Neutrophil (primary cell): Measurements from ENCODE around the gene ATP2A3.

Experiments used
- H3K27ac ChIP-seq: fragments of 200-600 bp; sonication (generic); 2 replicates; pipeline ENCODE4 v1.5.1; 2016; ENCODE audit warnings: mild to moderate bottlenecking, moderate library complexity
- H3K27me3 ChIP-seq: fragments of 200-600 bp; sonication (generic); 2 replicates; pipeline ENCODE4 v1.6.0; 2016; ENCODE audit warnings: mild to moderate bottlenecking
- H3K36me3 ChIP-seq: fragments of 200-600 bp; sonication (generic); 2 replicates; pipeline ENCODE4 v1.5.1; 2017
- H3K4me1 ChIP-seq, 2 experiments: fragments of 200-600 bp in 1 of 2; sonication (generic) in 1 of 2; 1 replicate in 1 of 2; 2 replicates in 1 of 2; pipeline versions ENCODE4 v1.5.1 to v1.6.1; 2013 to 2016; ENCODE audit warnings: low read depth in 1 of 2, low read length in 1 of 2, mild to moderate bottlenecking in 1 of 2, moderate library complexity in 1 of 2; ENCODE audit not compliant: control insufficient read depth in 1 of 2, insufficient read depth in 1 of 2
- H3K4me3 ChIP-seq, 2 experiments: fragments of 200-600 bp in 1 of 2; sonication (generic) in 1 of 2; 1 replicate in 1 of 2; 2 replicates in 1 of 2; pipeline ENCODE4 v1.5.1; 2013 to 2016; ENCODE audit warnings: low read depth in 1 of 2, low read length in 1 of 2, mild to moderate bottlenecking in 1 of 2, moderate library complexity in 1 of 2
- H3K9me3 ChIP-seq: fragments of 200-600 bp; sonication (generic); 2 replicates; pipeline ENCODE4 v1.5.1; 2016
- TF ChIP-seq, protein P1 (sequence below): fragments of 200-600 bp; sonication (generic); IDR thresholded peaks from 2 replicates; pipeline ENCODE4 v1.5.1; 2016; ENCODE audit warnings: antibody characterized with exemption

Gene ATP2A3

DNA sequence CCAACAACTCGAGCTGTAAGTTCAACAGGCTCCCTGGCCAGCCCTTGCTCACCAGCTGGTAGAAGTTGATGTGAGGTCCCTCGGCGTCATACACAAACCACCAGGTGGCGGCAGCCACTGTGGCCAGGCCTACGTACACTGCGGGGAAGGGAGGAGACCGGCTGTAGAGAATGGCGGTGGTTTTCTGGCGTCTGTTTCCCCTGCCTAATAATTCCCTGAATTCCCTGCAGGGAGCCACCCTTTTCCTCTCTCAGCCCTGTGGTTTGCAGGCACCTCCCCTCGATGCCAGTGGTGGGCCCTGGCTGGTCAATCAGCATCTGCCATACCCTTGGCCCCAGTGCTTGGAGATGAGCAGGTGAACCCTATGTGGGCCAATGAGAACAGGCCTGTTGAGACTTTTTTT is 29.1 kb downstream of the ATP2A3 start:
- Histone ChIP-seq H3K9me3 (no peaks in the 10 kb centered on the region), H3K27ac (peak overlapping the region; percentile 38), H3K4me3 (no peak overlapping the region), H3K4me1 (no peaks in the 10 kb centered on the region), H3K36me3 (peaks cover 98% of the 10 kb centered on the region), H3K27me3 (no peaks in the 10 kb centered on the region)
- TF ChIP-seq, protein P1, sequence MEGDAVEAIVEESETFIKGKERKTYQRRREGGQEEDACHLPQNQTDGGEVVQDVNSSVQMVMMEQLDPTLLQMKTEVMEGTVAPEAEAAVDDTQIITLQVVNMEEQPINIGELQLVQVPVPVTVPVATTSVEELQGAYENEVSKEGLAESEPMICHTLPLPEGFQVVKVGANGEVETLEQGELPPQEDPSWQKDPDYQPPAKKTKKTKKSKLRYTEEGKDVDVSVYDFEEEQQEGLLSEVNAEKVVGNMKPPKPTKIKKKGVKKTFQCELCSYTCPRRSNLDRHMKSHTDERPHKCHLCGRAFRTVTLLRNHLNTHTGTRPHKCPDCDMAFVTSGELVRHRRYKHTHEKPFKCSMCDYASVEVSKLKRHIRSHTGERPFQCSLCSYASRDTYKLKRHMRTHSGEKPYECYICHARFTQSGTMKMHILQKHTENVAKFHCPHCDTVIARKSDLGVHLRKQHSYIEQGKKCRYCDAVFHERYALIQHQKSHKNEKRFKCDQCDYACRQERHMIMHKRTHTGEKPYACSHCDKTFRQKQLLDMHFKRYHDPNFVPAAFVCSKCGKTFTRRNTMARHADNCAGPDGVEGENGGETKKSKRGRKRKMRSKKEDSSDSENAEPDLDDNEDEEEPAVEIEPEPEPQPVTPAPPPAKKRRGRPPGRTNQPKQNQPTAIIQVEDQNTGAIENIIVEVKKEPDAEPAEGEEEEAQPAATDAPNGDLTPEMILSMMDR = peak; percentile 19

DNA sequence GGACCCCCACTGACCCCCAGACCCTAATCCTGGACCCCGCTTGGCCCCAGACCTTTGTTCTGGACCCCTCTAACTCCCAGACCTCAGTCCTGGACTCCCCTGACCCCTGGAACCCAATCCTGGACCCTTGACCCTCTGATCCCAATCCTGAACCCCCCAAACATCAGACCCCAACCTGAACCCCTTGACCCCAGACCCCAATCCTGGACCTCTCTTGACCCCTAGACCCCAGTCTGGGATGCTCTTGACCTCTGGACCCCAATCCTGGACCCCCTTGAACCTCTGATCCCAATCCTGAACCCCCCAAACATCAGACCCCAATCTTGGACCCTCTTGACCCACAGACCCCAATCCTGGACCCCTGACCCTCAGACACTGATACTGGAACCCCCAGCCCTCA is 34.5 kb downstream of the ATP2A3 start:
- Histone ChIP-seq H3K27ac (peak overlapping the region; percentile 45), H3K4me3 (no peak overlapping the region), H3K27me3 (no peaks in the 10 kb centered on the region), H3K36me3 (peaks cover 99% of the 10 kb centered on the region), H3K4me1 (no peaks in the 10 kb centered on the region), H3K9me3 (no peaks in the 10 kb centered on the region)
- TF ChIP-seq, protein P1 = no peak

DNA sequence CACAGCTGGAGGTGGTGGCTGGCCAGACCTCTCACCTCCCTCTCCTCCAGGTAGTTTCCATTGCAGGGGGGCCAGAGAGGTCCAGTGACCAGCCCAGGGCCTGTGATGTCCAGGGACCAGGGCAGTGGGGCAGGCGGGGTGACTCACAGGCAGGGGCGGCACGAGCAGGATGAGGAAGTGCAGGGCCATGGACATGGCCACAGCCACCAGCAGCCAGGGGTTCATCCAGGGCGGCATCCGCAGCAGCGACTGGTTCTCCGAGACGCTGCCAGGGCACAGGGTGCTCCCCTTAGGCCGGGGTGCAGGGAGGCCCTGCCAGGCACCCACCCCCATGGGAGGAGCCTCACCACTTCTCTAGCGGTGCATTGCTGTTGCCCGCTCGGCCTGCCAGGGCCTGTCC is 35.1 kb downstream of the ATP2A3 start:
- H3K4me3 ChIP-seq = no peak overlapping the region
- no peaks in the 10 kb centered on the region for H3K27me3 ChIP-seq
- TF ChIP-seq, protein P1 = no peak
- no peaks in the 10 kb centered on the region for H3K9me3 ChIP-seq
- H3K27ac ChIP-seq = peak overlapping the region; percentile 45
- no peaks in the 10 kb centered on the region for H3K4me1 ChIP-seq
- peaks cover 99% of the 10 kb centered on the region for H3K36me3 ChIP-seq

DNA sequence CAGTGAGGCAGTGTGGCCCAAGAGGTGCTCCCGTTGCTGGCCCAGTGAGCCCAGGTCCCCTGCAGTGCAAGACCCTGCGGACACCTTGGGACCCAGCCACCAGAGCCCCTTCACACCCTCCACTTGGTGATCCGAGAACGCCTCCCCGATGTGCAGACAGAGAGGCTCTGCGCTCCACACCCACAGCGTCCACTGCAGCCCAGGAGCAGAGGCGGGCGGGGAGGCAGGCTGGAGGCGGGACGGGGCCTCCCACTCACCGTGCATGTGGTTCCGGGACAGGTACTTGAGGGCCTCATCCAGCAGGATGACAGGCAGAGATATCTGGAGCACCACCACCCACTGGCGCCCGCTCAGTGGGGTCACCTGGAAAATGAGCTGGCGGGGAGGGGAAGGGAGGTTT is 35.8 kb downstream of the ATP2A3 start:
- TF ChIP-seq, protein P1 = no peak
- H3K27ac ChIP-seq = peak overlapping the region; percentile 46
- peaks cover 99% of the 10 kb centered on the region for H3K36me3 ChIP-seq
- H3K4me3 ChIP-seq = no peak overlapping the region
- no peaks in the 10 kb centered on the region for H3K27me3 ChIP-seq
- no peaks in the 10 kb centered on the region for H3K9me3 ChIP-seq
- H3K4me1 ChIP-seq = no peaks in the 10 kb centered on the region

DNA sequence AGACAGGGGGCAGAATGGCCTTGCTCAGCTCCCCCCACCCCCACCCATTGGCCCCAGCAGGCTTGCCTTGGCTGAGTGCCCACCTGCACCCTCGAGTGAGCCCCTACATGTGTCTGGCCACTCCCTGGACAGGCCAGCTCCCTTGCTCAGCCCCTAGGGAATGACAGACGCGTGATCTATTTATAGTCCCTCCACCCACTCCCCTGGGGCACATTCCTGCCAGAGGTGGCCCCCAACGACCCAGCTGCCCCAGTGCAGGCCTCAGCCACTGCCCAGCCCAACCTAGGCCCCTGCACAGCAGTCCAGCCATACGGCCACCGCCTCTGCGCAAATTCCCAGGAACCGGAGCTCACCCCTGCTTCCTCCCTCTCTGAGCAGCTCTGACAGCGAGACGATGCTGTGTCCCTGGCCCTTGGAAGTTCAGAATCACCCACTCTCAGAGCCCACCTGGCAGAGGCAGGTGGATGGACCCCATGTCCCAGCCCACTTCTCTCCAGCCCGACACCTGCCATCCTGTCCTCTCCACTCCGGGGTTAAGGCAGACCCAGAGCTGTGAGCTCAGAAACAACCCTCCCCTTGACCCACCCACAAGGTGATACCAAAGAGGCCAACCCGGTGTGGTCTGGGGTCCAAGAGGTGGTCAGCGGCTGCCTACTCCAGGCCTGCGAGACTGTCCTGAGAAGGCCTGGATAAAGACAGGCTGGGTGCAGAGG is 36.5 kb downstream of the ATP2A3 start:
- peaks cover 98% of the 10 kb centered on the region for H3K36me3 ChIP-seq
- H3K9me3 ChIP-seq = no peaks in the 10 kb centered on the region
- peak overlapping the region; percentile 46 for H3K27ac ChIP-seq
- TF ChIP-seq, protein P1 = no peak
- H3K27me3 ChIP-seq = no peaks in the 10 kb centered on the region
- H3K4me3 ChIP-seq = no peak overlapping the region
- H3K4me1 ChIP-seq = no peaks in the 10 kb centered on the region
